ENCODE results near the gene SLC46A1. TPM values are rescaled to one million over a fixed set of nuclear protein-coding genes. Genes with fewer than 3 reads are reported as not detected.

The SLC46A1 gene
- total and polyA plus RNA-seq, 2 of the 13 experiments (the other 11 are each of a cell fraction or from before 2014, with no cell fraction given): 19.6 to 22.6 TPM

DNA sequence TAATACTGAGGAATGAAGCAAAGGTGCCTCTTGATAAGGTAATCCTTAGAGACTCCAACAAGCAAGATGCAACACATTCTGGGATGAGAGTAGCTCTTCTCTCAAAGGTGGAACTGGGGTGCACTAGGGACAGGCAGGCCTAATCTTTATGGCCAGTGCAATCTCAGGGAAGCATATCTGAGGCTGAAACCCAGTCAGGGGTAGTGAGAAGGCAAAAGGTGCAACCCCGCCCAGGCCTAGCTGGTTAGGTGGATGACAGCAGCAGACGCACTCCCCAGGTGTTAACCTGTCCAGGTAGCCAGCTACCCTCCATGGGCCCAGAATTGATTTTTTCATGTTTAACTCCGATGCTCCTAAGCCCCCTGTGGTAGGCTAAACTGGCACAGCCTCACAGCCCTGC lies 9.9 kb upstream of the SLC46A1 start:
- no peaks in the 10 kb centered on the region for H3K79me2 ChIP-seq (ENCODE audit: insufficient read depth, low read length)
- peaks cover 22% of the 10 kb centered on the region for H3K4me1 ChIP-seq (ENCODE audit: insufficient read depth, low read length)
- intact Hi-C loops (cut with micrococcal nuclease; ENCODE audit: unreplicated experiment): loop anchor here (2.0 to 10.0 kb wide), 3 partner anchors 19 to 181 kb away; partner anchors contain the start of genes SARM1 and VTN
- H3K4me3 ChIP-seq (replicated peaks in 1 of 3; ENCODE audit: insufficient read depth in 1 of 3, low read depth in 2 of 3, low read length in 3 of 3): no peak overlapping the region
- H3K9ac ChIP-seq (ENCODE audit: insufficient read depth, low read depth, low read length): no peak overlapping the region
- ChIA-PET POLR2A (interaction anchor here (1.5 to 3.7 kb wide), 6 partner anchors 10 to 80 kb away, joined by 5 to 30 read pairs (median 16); partner anchors contain the start of genes IFT20, POLDIP2, SLC46A1 and TNFAIP1), CTCF (ENCODE audit: low intra/inter-chr PET ratio, low total read pairs) (interaction anchor here (1.4 kb wide), 1 partner anchor 10 kb away, joined by 4 read pairs; the partner anchor contains the start of gene SLC46A1)
- H3K9me3 ChIP-seq (ENCODE audit: low read length): no peaks in the 10 kb centered on the region
- DNase-seq (ENCODE audit: low spot score) (no peak), FAIRE-seq (no peak), ATAC-seq (no peak)
- in situ Hi-C loops (cut with HindIII; ENCODE audit: extremely low pct_ligation_motif_present, low pct_unique_long_range_greater_than_20kb): no loop called here
- TF ChIP-seq THAP11 (CRISPR knock-in tag; IDR thresholded peaks at IDR 0.05) (no peak), RARG (CRISPR knock-in tag; IDR thresholded peaks at IDR 0.05; ENCODE audit: low read depth) (no peak), ZNF605 (CRISPR knock-in tag; IDR thresholded peaks at IDR 0.05) (no peak), AGO2 (optimal IDR thresholded peaks at IDR 0.05; ENCODE audit: low read depth, low read length) (no peak), TRIM24 (CRISPR knock-in tag; IDR thresholded peaks at IDR 0.05) (no peak), IRX3 (CRISPR knock-in tag; IDR thresholded peaks at IDR 0.05; ENCODE audit: borderline replicate concordance, low read depth) (no peak), GATAD1 (CRISPR knock-in tag; IDR thresholded peaks at IDR 0.05) (no peak), NKX3-1 (CRISPR knock-in tag; IDR thresholded peaks at IDR 0.05) (no peak), ZNF331 (CRISPR knock-in tag; IDR thresholded peaks at IDR 0.05) (no peak), AHR (CRISPR knock-in tag; IDR thresholded peaks at IDR 0.05) (no peak), PLRG1 (conservative IDR thresholded peaks at IDR 0.05) (no peak), IRF2 (CRISPR knock-in tag; IDR thresholded peaks at IDR 0.05) (no peak), GABPB1 (CRISPR knock-in tag; IDR thresholded peaks at IDR 0.05) (no peak)
- TF ChIP-seq, protein P1, sequence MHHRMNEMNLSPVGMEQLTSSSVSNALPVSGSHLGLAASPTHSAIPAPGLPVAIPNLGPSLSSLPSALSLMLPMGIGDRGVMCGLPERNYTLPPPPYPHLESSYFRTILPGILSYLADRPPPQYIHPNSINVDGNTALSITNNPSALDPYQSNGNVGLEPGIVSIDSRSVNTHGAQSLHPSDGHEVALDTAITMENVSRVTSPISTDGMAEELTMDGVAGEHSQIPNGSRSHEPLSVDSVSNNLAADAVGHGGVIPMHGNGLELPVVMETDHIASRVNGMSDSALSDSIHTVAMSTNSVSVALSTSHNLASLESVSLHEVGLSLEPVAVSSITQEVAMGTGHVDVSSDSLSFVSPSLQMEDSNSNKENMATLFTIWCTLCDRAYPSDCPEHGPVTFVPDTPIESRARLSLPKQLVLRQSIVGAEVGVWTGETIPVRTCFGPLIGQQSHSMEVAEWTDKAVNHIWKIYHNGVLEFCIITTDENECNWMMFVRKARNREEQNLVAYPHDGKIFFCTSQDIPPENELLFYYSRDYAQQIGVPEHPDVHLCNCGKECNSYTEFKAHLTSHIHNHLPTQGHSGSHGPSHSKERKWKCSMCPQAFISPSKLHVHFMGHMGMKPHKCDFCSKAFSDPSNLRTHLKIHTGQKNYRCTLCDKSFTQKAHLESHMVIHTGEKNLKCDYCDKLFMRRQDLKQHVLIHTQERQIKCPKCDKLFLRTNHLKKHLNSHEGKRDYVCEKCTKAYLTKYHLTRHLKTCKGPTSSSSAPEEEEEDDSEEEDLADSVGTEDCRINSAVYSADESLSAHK (CRISPR knock-in tag; IDR thresholded peaks at IDR 0.05; ENCODE audit: borderline replicate concordance): no peak
- TF ChIP-seq, protein P2, sequence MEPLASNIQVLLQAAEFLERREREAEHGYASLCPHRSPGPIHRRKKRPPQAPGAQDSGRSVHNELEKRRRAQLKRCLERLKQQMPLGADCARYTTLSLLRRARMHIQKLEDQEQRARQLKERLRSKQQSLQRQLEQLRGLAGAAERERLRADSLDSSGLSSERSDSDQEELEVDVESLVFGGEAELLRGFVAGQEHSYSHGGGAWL (CRISPR knock-in tag; IDR thresholded peaks at IDR 0.05): no peak
- H2AFZ ChIP-seq (ENCODE audit: low read length): no peak overlapping the region
- no peak overlapping the region for H3K4me2 ChIP-seq (ENCODE audit: low read depth, low read length)
- WGBS (ENCODE audit: low lambda C conversion rate): 74% methylated on average over 3 of the region's 3 CpGs
- BruUV-seq (replicated peaks): no TSS peak
- H4K20me1 ChIP-seq (ENCODE audit: insufficient read depth, low read length): no peaks in the 10 kb centered on the region
- 0 out of 5 replicates have a peak, but pooled peaks cover 0 to 7% of the 10 kb centered on the region in 2 experiments for H3K27me3 ChIP-seq (ENCODE audit: control insufficient read depth in 1 of 2, insufficient read depth in 2 of 2, low read length in 2 of 2)
- H3K27ac ChIP-seq (ENCODE audit: extremely low read length, insufficient read depth, low read length): no peak overlapping the region
- no peaks in the 10 kb centered on the region for H3K36me3 ChIP-seq (replicated peaks in 1 of 2; ENCODE audit: control insufficient read depth in 1 of 2, insufficient read depth in 2 of 2, low read length in 2 of 2)
